ENCODE measurements around the gene SGIP1. TPM values are rescaled to one million over a fixed set of nuclear protein-coding genes. Genes with fewer than 3 reads are reported as not detected.
"Not testable (repeated sequence)": the region's sequence is repeated elsewhere in the genome, so short reads cannot be mapped to it uniquely, and the experiment has no call there.

SGIP1 gene
- total RNA-seq, 2 donors from 2014 or later = 1.2 to 3.1 TPM

GRCh38 chr1:66732407-66733166 is 198.6 kb downstream of the SGIP1 start:
- DNase-seq = no peak
- H3K4me1 ChIP-seq = no peaks in the 10 kb centered on the region
- H3K27ac ChIP-seq = no peak overlapping the region
- intact Hi-C loops (cut with DNase I) = no loop called here
- no peaks in the 10 kb centered on the region for H3K9me3 ChIP-seq
- TF ChIP-seq CTCF (IDR thresholded peaks at IDR 0.05) = no peak
- no peaks in the 10 kb centered on the region for H3K36me3 ChIP-seq
- no peak overlapping the region for H3K9ac ChIP-seq (ENCODE audit: low read depth in 2 of 2, low read length in 2 of 2)
- H3K27me3 ChIP-seq = no peaks in the 10 kb centered on the region
- no peak overlapping the region for H3K4me3 ChIP-seq

DNA sequence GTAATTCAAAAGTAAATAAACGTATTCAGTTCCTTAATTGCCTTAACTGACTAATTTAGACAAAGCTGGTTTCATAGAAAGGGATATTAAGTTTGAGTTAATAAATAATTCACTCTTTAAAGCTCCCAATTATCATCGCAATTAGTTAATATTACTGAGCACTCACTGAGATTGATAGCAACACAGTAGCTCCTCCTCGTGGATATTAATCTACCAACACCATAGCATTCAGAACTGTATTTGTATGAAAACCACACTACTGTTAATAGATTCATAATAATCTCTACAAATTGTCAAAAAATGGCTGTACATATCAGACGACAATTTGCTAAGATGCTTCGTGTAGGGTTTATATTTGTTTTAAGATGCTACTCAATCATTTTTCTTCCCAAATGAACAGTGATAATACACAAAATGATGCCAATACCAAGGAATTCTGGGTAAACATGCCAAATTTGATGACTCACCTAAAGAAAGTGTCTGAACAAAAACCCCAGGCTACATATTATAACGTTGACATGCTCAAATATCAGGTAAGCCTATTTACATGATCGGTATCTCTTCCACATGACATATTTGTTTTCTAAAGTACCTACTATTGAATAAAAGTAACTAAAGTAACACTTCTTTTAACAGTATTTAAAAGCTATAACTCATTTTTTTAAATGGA is 199.5 kb downstream of the SGIP1 start:
- Histone ChIP-seq H3K4me3 (no peak overlapping the region), H3K27me3 (no peaks in the 10 kb centered on the region), H3K27ac (no peak overlapping the region), H3K36me3 (no peaks in the 10 kb centered on the region), H3K4me1 (no peaks in the 10 kb centered on the region), H3K9ac (ENCODE audit: low read depth in 2 of 2, low read length in 2 of 2) (no peak overlapping the region), H3K9me3 (no peaks in the 10 kb centered on the region)
- DNase-seq = no peak
- TF ChIP-seq CTCF (IDR thresholded peaks at IDR 0.05) = no peak
- intact Hi-C loops (cut with DNase I) = no loop called here

GRCh38 chr1:66734531-66734930 is 200.6 kb downstream of the SGIP1 start:
- H3K9ac ChIP-seq (ENCODE audit: low read depth in 2 of 2, low read length in 2 of 2); H3K27me3 ChIP-seq; H3K4me3 ChIP-seq; H3K27ac ChIP-seq; H3K36me3 ChIP-seq; H3K9me3 ChIP-seq; H3K4me1 ChIP-seq; intact Hi-C loops (cut with DNase I); DNase-seq: not testable (repeated sequence)

DNA sequence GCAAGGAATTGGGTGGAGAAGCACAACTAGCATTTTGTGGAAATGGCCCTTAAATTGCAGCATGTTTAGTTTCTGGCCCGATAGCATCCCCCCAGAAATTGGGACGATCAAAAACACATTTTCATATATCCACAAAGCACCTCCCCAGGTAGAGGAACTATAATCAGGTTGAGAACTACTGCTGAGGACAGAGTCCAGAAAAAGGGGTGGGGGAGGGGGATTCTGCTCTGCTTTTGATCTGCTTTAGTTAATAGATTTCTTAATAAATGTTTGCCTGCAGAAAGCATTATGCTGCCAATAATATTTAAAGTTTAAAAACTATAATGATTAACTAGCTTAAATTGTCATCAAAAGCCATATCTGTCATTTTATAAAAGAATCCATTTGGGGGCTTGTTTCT is 203.9 kb downstream of the SGIP1 start:
- intact Hi-C loops (cut with DNase I) = no loop called here
- Histone ChIP-seq H3K4me1 (no peaks in the 10 kb centered on the region), H3K9me3 (no peaks in the 10 kb centered on the region), H3K36me3 (no peaks in the 10 kb centered on the region), H3K4me3 (no peak overlapping the region), H3K27ac (no peak overlapping the region), H3K27me3 (no peaks in the 10 kb centered on the region), H3K9ac (ENCODE audit: low read depth in 2 of 2, low read length in 2 of 2) (no peak overlapping the region)
- DNase-seq = no peak
- TF ChIP-seq CTCF (IDR thresholded peaks at IDR 0.05) = no peak

GRCh38 chr1:66739401-66740157 is 205.6 kb downstream of the SGIP1 start:
- H3K9ac ChIP-seq (ENCODE audit: low read depth in 2 of 2, low read length in 2 of 2) = no peak overlapping the region
- H3K4me1 ChIP-seq = no peaks in the 10 kb centered on the region
- H3K27ac ChIP-seq = no peak overlapping the region
- no peak for TF ChIP-seq CTCF (IDR thresholded peaks at IDR 0.05)
- no peaks in the 10 kb centered on the region for H3K9me3 ChIP-seq
- no peaks in the 10 kb centered on the region for H3K27me3 ChIP-seq
- no peaks in the 10 kb centered on the region for H3K36me3 ChIP-seq
- no peak for DNase-seq
- intact Hi-C loops (cut with DNase I) = no loop called here
- no peak overlapping the region for H3K4me3 ChIP-seq

Data from colonic mucosa (tissue), 4 donors.